ENCODE measurements around the gene PEX7.

PEX7 gene

DNA sequence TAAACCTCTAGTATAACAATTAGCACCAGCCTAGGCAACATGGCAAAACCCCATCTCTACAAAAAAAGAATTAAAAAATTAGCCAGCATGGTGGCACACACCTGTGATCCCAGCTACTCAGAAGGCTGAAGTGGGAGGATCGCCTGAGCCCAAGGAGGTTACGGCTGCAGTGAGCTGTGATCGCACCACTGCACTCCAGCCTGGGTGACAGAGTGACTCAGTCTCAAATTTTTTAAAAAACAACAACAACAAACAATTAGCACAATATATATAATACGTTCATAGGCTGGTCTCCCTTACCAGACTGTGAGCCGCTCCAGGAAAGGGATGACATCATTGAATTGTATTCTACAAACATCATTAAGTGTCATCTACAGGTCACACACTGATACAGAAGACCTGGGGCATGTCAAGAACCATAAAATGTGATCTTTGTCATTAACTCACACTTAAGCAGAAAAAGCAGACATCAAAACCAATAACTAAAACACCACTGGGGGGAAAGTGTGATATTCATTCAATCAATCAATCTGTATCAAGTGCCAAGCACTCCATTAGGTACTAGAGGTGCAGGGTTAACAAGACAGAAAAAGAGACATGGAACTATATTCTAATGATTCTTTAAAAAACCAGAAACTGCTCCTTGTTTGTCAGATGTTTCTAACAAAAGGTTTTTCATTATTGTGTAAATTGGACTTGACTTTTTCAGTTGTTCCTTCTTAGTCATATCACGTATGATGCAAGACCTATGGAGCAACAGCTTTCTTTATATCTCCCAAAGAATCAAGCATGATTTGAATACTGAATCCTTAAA, 48.0 kb upstream of the PEX7 start:
- H3K4me1 ChIP-seq (ENCODE audit: control insufficient read depth, low read length), result no peaks in the 10 kb centered on the region
- H3K9me2 ChIP-seq (replicated peaks; ENCODE audit: control insufficient read depth, low read length), result no peaks in the 10 kb centered on the region
- no peaks in the 10 kb centered on the region for H3K9me3 ChIP-seq (ENCODE audit: control insufficient read depth, insufficient read depth, low read length)
- H3K27me3 ChIP-seq (ENCODE audit: control insufficient read depth, low read length), result no peaks in the 10 kb centered on the region
- no peak overlapping the region for H3K27ac ChIP-seq (ENCODE audit: low read depth, low read length)
- no peaks in the 10 kb centered on the region for H3K79me2 ChIP-seq (ENCODE audit: control insufficient read depth, low read length)
- H3K36me3 ChIP-seq (ENCODE audit: control insufficient read depth, low read length), result no peaks in the 10 kb centered on the region
- no peak overlapping the region for H3K4me2 ChIP-seq (ENCODE audit: low read length)
- H4K20me1 ChIP-seq (ENCODE audit: control insufficient read depth, insufficient read depth, low read depth, low read length), result no peaks in the 10 kb centered on the region
- no peak overlapping the region for H3K4me3 ChIP-seq (ENCODE audit: low read length)
- no peaks in the 10 kb centered on the region for H3F3A ChIP-seq (ENCODE audit: control insufficient read depth, insufficient read depth)
- TF ChIP-seq, protein P1, sequence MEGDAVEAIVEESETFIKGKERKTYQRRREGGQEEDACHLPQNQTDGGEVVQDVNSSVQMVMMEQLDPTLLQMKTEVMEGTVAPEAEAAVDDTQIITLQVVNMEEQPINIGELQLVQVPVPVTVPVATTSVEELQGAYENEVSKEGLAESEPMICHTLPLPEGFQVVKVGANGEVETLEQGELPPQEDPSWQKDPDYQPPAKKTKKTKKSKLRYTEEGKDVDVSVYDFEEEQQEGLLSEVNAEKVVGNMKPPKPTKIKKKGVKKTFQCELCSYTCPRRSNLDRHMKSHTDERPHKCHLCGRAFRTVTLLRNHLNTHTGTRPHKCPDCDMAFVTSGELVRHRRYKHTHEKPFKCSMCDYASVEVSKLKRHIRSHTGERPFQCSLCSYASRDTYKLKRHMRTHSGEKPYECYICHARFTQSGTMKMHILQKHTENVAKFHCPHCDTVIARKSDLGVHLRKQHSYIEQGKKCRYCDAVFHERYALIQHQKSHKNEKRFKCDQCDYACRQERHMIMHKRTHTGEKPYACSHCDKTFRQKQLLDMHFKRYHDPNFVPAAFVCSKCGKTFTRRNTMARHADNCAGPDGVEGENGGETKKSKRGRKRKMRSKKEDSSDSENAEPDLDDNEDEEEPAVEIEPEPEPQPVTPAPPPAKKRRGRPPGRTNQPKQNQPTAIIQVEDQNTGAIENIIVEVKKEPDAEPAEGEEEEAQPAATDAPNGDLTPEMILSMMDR (IDR thresholded peaks at IDR 0.05; ENCODE audit: low read depth, low read length, poor library complexity, severe bottlenecking), result no peak
- no peak for TF ChIP-seq EZH2phosphoT487 (IDR thresholded peaks at IDR 0.05; ENCODE audit: borderline replicate concordance, low read length)

DNA sequence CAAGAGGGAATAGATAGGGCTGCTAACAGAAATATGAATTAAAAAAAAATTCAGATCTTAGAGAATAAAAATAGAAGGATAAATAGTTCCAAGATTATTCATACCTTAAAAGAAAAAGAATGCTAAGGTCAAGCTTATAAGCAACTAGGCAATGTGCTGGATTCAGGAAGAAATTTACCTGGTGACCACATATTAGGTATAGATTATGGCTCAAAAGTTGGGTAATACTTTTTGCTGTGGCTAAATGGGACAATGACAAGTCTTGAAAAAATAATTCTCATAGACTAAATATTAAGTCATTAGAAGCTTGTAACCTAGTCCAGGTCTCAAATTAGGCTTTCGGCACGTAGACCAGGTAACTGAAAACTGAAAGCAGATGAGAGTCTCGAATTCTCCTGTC, 47.3 kb upstream of the PEX7 start:
- H3K36me3 ChIP-seq (ENCODE audit: control insufficient read depth, low read length), result no peaks in the 10 kb centered on the region
- 0 out of 2 replicates have a peak, but pooled peaks cover 4% of the 10 kb centered on the region for H3K27me3 ChIP-seq (ENCODE audit: control insufficient read depth, low read length)
- H3K79me2 ChIP-seq (ENCODE audit: control insufficient read depth, low read length), result no peaks in the 10 kb centered on the region
- H3K27ac ChIP-seq (ENCODE audit: low read depth, low read length), result no peak overlapping the region
- H3F3A ChIP-seq (ENCODE audit: control insufficient read depth, insufficient read depth), result no peaks in the 10 kb centered on the region
- H3K4me1 ChIP-seq (ENCODE audit: control insufficient read depth, low read length), result no peaks in the 10 kb centered on the region
- no peak for TF ChIP-seq EZH2phosphoT487 (IDR thresholded peaks at IDR 0.05; ENCODE audit: borderline replicate concordance, low read length)
- TF ChIP-seq, protein P1 (IDR thresholded peaks at IDR 0.05; ENCODE audit: low read depth, low read length, poor library complexity, severe bottlenecking), result no peak
- H3K4me3 ChIP-seq (ENCODE audit: low read length), result no peak overlapping the region
- no peaks in the 10 kb centered on the region for H3K9me2 ChIP-seq (replicated peaks; ENCODE audit: control insufficient read depth, low read length)
- no peak overlapping the region for H3K4me2 ChIP-seq (ENCODE audit: low read length)
- H4K20me1 ChIP-seq (ENCODE audit: control insufficient read depth, insufficient read depth, low read depth, low read length), result no peaks in the 10 kb centered on the region
- H3K9me3 ChIP-seq (ENCODE audit: control insufficient read depth, insufficient read depth, low read length), result no peaks in the 10 kb centered on the region

DNA sequence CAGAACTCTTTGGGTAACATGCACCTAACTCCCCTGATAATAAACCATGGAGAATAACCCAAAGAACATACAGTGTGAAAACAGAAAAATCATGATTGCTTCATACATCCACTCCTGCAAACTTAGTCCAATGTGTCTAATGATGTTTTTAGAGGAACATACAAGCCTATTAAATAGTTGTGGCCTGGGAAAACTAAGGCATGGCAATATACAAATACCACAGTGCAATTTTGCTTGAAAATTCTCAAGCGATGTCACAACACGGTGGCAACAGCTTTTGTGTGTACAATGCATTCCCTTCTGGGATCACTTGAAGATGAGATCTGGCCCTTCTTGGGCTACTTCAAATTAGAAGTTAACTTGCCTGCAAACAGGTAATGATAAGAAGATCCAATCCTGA, 46.8 kb upstream of the PEX7 start:
- Histone ChIP-seq H4K20me1 (ENCODE audit: control insufficient read depth, insufficient read depth, low read depth, low read length) (no peaks in the 10 kb centered on the region), H3K27me3 (ENCODE audit: control insufficient read depth, low read length) (0 out of 2 replicates have a peak, but pooled peaks cover 4% of the 10 kb centered on the region), H3K79me2 (ENCODE audit: control insufficient read depth, low read length) (no peaks in the 10 kb centered on the region), H3K9me3 (ENCODE audit: control insufficient read depth, insufficient read depth, low read length) (no peaks in the 10 kb centered on the region), H3K36me3 (ENCODE audit: control insufficient read depth, low read length) (no peaks in the 10 kb centered on the region), H3K27ac (ENCODE audit: low read depth, low read length) (no peak overlapping the region), H3F3A (ENCODE audit: control insufficient read depth, insufficient read depth) (no peaks in the 10 kb centered on the region), H3K4me3 (ENCODE audit: low read length) (no peak overlapping the region), H3K4me1 (ENCODE audit: control insufficient read depth, low read length) (no peaks in the 10 kb centered on the region), H3K9me2 (replicated peaks; ENCODE audit: control insufficient read depth, low read length) (no peaks in the 10 kb centered on the region), H3K4me2 (ENCODE audit: low read length) (no peak overlapping the region)
- no peak for TF ChIP-seq EZH2phosphoT487 (IDR thresholded peaks at IDR 0.05; ENCODE audit: borderline replicate concordance, low read length)
- TF ChIP-seq, protein P1 (IDR thresholded peaks at IDR 0.05; ENCODE audit: low read depth, low read length, poor library complexity, severe bottlenecking), result no peak
